Stimulated activated CD4-positive, alpha-beta T cell treated with anti-CD3 and anti-CD28 coated beads, Interleukin-12 subunit alpha, Interleukin-12 subunit beta, amount 100 ng/mL, for 24 hours (primary cell): ENCODE data around the gene CHURC1.

Source experiments
- DNase-seq, 2 experiments: peaks; one replicate each; pipeline ENCODE4 v3.0.0-alpha.2; 2020; ENCODE audit warnings: low read depth in 2 of 2

Gene CHURC1

GRCh38 chr14:64956697-64957406, 42.6 kb downstream of the CHURC1 start:
- no peak for DNase-seq

- DNase-seq = no peak
Observed at GRCh38 chr14:64958201-64958600, 43.9 kb downstream of the CHURC1 start.

GRCh38 chr14:64958743-64959142, 44.5 kb downstream of the CHURC1 start:
- DNase-seq = no peak

GRCh38 chr14:64960762-64961276, 46.6 kb downstream of the CHURC1 start:
- no peak for DNase-seq

- no peak for DNase-seq
Observed at GRCh38 chr14:64963611-64964010, 49.4 kb downstream of the CHURC1 start.

GRCh38 chr14:64965356-64966000, 51.2 kb downstream of the CHURC1 start:
- no peak for DNase-seq

GRCh38 chr14:64966976-64967375, 52.7 kb downstream of the CHURC1 start:
- no peak for DNase-seq

GRCh38 chr14:64968167-64968566, 53.9 kb downstream of the CHURC1 start:
- no peak for DNase-seq

- DNase-seq = no peak
Observed at GRCh38 chr14:64968651-64969050, 54.4 kb downstream of the CHURC1 start.

- DNase-seq = no peak
Observed at GRCh38 chr14:64970041-64970440, 55.8 kb downstream of the CHURC1 start.

GRCh38 chr14:64970776-64971477, 56.7 kb downstream of the CHURC1 start:
- no peak for DNase-seq

GRCh38 chr14:64971491-64971942, 57.3 kb downstream of the CHURC1 start:
- no peak for DNase-seq

GRCh38 chr14:64971943-64972791, 57.9 kb downstream of the CHURC1 start, which contains the start of gene RAB15:
TSS of gene RAB15 (minus strand) at chr14:64972336. CDS start at chr14:64972076, 260 bp downstream.
- DNase-seq = peak in 1 of 2 experiments; percentile 11

GRCh38 chr14:64973026-64973442, 58.8 kb downstream of the CHURC1 start:
- DNase-seq = no peak

- no peak for DNase-seq
Observed at GRCh38 chr14:64973826-64974225, 59.6 kb downstream of the CHURC1 start.

GRCh38 chr14:64974563-64974962, 60.3 kb downstream of the CHURC1 start:
- DNase-seq = no peak

GRCh38 chr14:64979336-64980074, 65.2 kb downstream of the CHURC1 start:
- DNase-seq = no peak

- DNase-seq = no peak
Observed at GRCh38 chr14:64983439-64984310, 69.4 kb downstream of the CHURC1 start.
